ENCODE data around the gene AK8. TPM values are rescaled to one million over a fixed set of nuclear protein-coding genes. Genes with fewer than 3 reads are reported as not detected.

Gene AK8
- total RNA-seq, 3 donors from 2014 or later (not counting 1 experiment from before 2014, with no cell fraction given): 0.14 to 0.21 (median 0.18) TPM

DNA sequence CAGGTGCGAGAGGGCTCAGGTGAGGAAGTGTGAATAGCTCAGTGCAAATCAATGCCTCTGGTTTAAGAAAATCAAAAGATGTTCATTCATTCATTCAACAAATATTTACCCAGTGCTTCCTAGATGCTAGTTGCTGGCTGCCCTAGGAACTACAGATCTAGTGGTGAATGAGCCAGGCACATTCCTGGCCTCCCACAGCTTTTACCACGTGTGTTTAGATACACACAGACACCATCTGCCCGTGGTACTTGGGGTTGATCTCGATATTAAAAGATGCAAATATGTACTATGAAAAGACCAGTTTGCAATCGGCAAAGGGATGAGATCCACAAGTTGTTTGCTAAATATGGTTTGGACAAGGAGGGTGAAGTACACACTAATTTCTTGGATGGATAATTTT lies 129.6 kb downstream of the AK8 start:
- Histone ChIP-seq H3K36me3 (ENCODE audit: control insufficient read depth, insufficient read depth, low read length) (no peaks in the 10 kb centered on the region), H3K4me3 (ENCODE audit: low read length) (no peak overlapping the region), H3K9me3 (ENCODE audit: control insufficient read depth, insufficient read depth, low read length) (no peaks in the 10 kb centered on the region), H3K27ac (ENCODE audit: low read length) (no peak overlapping the region), H3K27me3 (ENCODE audit: control insufficient read depth, insufficient read depth, low read length) (peaks cover 2% of the 10 kb centered on the region), H3K4me1 (ENCODE audit: control insufficient read depth, insufficient read depth, low read length) (no peaks in the 10 kb centered on the region)
- H3K4me3 Mint-ChIP-seq: no peak overlapping the region
- TF ChIP-seq CTCF (IDR thresholded peaks at IDR 0.05): no peak
- H3K36me3 Mint-ChIP-seq: no peaks in the 10 kb centered on the region
- 62% methylated on average over 5 of the region's 5 CpGs for WGBS (ENCODE audit: insufficient coverage)
- no peaks in the 10 kb centered on the region for H3K9me3 Mint-ChIP-seq
- peaks cover 24 to 40% of the 10 kb centered on the region in 2 donors for H3K27me3 Mint-ChIP-seq (ENCODE audit: low read depth in 2 of 2)
- no peak for ATAC-seq
- H3K4me1 Mint-ChIP-seq: no peaks in the 10 kb centered on the region
- H3K27ac Mint-ChIP-seq: no peak overlapping the region
- DNase-seq: no peak
- intact Hi-C loops (cut with micrococcal nuclease): no loop called here

DNA sequence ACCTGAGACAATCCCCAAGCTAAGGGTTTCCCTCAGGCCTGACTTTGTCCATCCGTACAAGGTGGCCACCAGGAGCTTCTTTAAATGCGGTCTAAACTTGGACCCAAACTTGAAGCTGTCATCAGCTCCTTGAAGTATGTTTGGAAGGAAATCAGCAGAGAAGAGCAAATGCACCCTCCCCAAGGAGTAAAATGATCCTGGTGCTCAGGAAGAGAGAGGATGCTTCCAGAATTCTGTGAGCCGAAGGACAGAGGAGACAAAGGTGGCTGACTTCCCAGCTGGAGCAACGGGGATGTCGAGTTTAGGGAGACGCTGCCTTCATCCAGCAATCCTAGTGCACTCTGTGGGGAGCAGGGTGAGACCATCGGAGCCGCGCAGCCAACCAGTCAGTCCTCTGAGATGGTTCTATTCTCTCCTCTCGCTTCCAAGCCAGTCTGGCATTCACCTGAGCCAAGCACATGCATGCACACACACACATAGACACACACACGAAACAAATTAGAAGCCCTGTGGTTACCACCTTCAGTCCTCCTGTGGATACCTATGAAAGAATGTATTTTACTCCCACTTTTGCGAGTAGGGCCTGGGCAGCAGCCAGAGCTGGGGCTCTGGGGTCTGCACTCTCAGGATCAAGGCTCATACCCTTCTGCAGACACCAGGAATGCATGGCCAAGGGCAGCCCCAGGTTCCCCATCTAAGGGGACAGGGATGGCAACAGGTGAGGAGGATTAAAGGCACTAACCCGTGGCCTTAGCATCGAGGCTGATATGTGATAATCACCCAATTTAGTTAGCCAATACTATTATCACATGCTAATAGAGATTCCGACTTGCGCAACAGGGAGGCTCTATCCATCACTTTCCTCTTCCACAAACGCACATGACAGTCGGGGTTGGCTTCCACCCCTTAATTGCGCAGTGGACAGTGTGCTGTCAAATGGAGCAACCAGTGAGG lies 132.1 kb downstream of the AK8 start:
- Mint-ChIP-seq H3K36me3 (no peaks in the 10 kb centered on the region), H3K9me3 (no peaks in the 10 kb centered on the region), H3K4me3 (no peak overlapping the region), H3K27me3 (ENCODE audit: low read depth in 2 of 2) (peaks cover 32 to 60% of the 10 kb centered on the region in 2 donors), H3K4me1 (no peaks in the 10 kb centered on the region), H3K27ac (no peak overlapping the region)
- whole genome bisulfite sequencing (ENCODE audit: insufficient coverage): 90% methylated on average over 19 of the region's 19 CpGs
- intact Hi-C loops (cut with micrococcal nuclease): no loop called here
- Histone ChIP-seq H3K4me3 (ENCODE audit: low read length) (no peak overlapping the region), H3K27me3 (ENCODE audit: control insufficient read depth, insufficient read depth, low read length) (peaks cover 2% of the 10 kb centered on the region), H3K9me3 (ENCODE audit: control insufficient read depth, insufficient read depth, low read length) (no peaks in the 10 kb centered on the region), H3K36me3 (ENCODE audit: control insufficient read depth, insufficient read depth, low read length) (no peaks in the 10 kb centered on the region), H3K4me1 (ENCODE audit: control insufficient read depth, insufficient read depth, low read length) (no peaks in the 10 kb centered on the region), H3K27ac (ENCODE audit: low read length) (no peak overlapping the region)
- ATAC-seq: no peak
- no peak for TF ChIP-seq CTCF (IDR thresholded peaks at IDR 0.05)
- no peak for DNase-seq

GRCh38 chr9:132744881-132745755 lies 133.0 kb downstream of the AK8 start:
- Histone ChIP-seq H3K9me3 (ENCODE audit: control insufficient read depth, insufficient read depth, low read length) (no peaks in the 10 kb centered on the region), H3K36me3 (ENCODE audit: control insufficient read depth, insufficient read depth, low read length) (no peaks in the 10 kb centered on the region), H3K4me3 (ENCODE audit: low read length) (no peak overlapping the region), H3K27ac (ENCODE audit: low read length) (no peak overlapping the region), H3K27me3 (ENCODE audit: control insufficient read depth, insufficient read depth, low read length) (peaks cover 2% of the 10 kb centered on the region), H3K4me1 (ENCODE audit: control insufficient read depth, insufficient read depth, low read length) (no peaks in the 10 kb centered on the region)
- ATAC-seq (no peak), DNase-seq (no peak)
- Mint-ChIP-seq H3K4me3 (peak overlapping the region; percentile 32), H3K27ac (no peak overlapping the region), H3K4me1 (no peaks in the 10 kb centered on the region), H3K9me3 (no peaks in the 10 kb centered on the region), H3K27me3 (ENCODE audit: low read depth in 2 of 2) (peaks cover 29 to 56% of the 10 kb centered on the region in 2 donors), H3K36me3 (no peaks in the 10 kb centered on the region)
- TF ChIP-seq CTCF (IDR thresholded peaks at IDR 0.05): no peak
- 22% methylated on average over 43 of the region's 43 CpGs for whole genome bisulfite sequencing (ENCODE audit: insufficient coverage)
- intact Hi-C loops (cut with micrococcal nuclease): no loop called here

Data from natural killer cell (primary cell).